ENCODE measurements around the gene TMEM185A. TPM values are rescaled to one million over a fixed set of nuclear protein-coding genes. Genes with fewer than 3 reads are reported as not detected.
"Not testable (repeated sequence)": the region's sequence is repeated elsewhere in the genome, so short reads cannot be mapped to it uniquely, and the experiment has no call there.

TMEM185A gene
- total RNA-seq, 2 experiments from 2014 or later, result 13.0 to 15.2 TPM

DNA sequence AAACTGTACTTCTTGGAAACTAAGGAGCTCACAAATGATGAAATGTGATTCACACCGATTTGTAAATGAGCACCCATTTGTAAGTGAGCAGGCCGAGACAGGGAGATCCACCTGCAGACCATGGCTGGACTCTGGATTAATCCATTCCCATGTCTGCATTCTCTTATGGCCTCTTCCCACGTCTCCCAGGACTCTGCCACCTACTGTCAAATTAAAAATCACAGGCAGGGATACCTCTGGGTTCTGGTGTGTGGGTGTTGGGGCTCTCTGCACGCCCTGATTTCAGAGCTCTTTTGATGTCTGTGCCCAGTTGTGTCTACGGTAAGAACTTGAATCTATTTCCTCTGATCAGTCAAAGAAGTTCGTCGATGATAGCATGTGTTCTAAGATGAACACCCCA, 40.6 kb downstream of the TMEM185A start:
- not testable (repeated sequence) for H3K4me3 Mint-ChIP-seq, H3K9me3 Mint-ChIP-seq, H3K27ac Mint-ChIP-seq, DNase-seq, H3K36me3 Mint-ChIP-seq, H3K27me3 Mint-ChIP-seq, H3K4me1 Mint-ChIP-seq

DNA sequence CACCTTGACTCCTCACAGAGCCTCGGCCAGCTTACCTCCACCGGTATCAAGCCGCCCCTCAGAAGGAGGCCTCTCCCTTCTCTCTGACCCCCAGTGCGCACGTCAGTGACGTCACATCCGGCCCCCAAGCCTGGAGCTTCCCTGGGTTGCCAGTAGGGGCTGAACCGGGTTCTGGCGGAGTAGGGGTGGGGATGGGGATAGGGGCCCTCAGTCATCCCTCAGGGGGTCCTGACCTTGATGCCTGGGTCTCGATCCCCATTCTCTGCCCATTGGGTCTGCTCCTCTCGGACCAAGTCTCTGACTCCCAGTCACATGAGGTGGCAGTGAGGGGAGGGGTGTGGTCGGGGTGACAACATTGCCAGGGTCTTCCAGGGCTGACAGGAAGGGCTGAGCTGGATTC, 44.2 kb downstream of the TMEM185A start, which contains the start of gene MAGEA9B:
Gene MAGEA9B (minus strand): TSS at position 101 of the 400 bp plus-strand sequence. CDS start 4,280 bp downstream, outside the sequence.
- DNase-seq, H3K27ac Mint-ChIP-seq, H3K9me3 Mint-ChIP-seq, H3K36me3 Mint-ChIP-seq, H3K4me3 Mint-ChIP-seq, H3K4me1 Mint-ChIP-seq, H3K27me3 Mint-ChIP-seq: not testable (repeated sequence)

DNA sequence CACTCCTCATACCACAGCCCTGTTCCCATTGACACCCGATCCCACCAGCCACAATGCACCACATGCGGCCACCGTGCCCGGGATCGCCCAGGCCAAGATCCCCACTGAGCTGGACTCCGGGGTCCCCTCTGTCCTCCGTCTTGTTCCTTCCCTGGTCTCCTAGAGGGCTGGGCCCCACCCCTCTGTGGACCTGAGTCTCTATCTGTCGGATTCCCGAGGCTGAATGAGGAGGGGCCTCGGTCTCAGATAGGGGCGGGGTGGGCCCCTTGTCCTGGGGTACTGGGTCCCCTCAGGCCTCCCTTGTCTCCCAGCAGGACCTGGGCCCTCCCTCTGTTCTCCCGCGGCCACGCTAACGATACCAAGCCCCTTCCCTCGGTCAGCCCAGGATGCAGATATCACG, 46.0 kb downstream of the TMEM185A start:
- not testable (repeated sequence) for H3K4me3 Mint-ChIP-seq, H3K9me3 Mint-ChIP-seq, H3K4me1 Mint-ChIP-seq, H3K27me3 Mint-ChIP-seq, H3K36me3 Mint-ChIP-seq, H3K27ac Mint-ChIP-seq, DNase-seq

DNA sequence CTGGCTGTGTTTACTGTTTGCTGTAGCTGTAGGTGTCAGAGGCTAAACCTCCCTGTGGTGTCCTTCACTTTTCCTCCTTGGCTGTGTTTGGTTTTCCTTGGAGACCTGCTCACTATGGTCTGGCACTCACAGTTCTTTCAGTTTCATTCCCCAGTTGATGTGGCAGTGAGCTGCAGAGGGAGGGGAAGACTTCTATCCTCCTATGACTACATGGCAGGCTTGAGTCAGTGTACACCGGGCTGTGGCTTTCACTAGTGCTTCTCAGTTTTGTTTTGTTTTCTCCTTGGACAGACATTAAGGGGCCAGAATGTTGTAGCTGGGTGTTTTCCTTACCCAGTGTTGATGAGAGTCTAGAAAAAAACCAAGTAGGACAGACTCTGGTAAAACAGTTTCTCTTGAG, 58.1 kb downstream of the TMEM185A start:
- DNase-seq, H3K36me3 Mint-ChIP-seq, H3K9me3 Mint-ChIP-seq, H3K4me3 Mint-ChIP-seq, H3K27me3 Mint-ChIP-seq, H3K27ac Mint-ChIP-seq: not testable (repeated sequence)
- H3K4me1 Mint-ChIP-seq, result peaks cover 14% of the 10 kb centered on the region

DNA sequence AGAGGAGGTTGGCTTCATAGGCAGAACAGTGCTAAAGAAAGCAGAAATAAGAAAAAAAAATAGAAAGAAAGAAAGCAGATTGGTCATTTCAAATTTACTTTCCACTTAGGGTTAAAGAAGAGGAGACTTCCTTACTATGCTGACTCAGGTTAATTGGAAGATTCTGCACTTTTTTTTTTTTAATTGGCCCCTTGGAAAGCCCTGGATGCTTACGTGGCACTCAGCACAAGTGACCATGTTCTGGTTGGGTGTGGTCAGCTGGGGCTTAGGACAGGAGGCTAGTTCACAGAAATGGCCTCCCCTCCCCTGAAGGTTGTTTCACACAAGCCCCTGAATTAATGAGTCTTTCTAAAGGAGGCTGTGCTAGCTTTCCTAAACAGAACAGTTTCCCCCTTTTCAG, 58.8 kb downstream of the TMEM185A start:
- Mint-ChIP-seq H3K4me1 (peaks cover 14% of the 10 kb centered on the region), H3K9me3 (no peaks in the 10 kb centered on the region), H3K4me3 (no peak overlapping the region), H3K27ac (peak overlapping the region; percentile 62), H3K27me3 (peaks cover 5% of the 10 kb centered on the region), H3K36me3 (no peaks in the 10 kb centered on the region)
- no peak for DNase-seq

DNA sequence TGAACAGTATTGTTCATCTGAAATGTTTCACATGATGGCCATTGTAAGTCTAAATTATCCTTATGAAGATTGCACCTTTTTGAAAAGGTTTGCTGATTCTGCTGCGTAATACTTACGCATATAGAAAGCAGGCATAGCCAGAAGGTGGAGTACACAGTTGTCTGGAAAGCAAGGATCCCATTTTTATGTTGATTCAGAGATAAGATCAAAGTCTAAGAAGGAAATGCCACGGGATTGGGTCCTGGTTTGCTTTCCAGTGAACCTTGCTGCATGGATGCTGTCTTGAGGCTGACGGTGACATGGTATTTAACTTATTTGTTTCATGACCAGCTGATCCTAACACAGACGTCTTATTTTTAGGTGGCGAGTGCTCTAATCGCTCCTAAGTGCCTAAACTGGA, 59.8 kb downstream of the TMEM185A start:
- H3K4me1 Mint-ChIP-seq, result peaks cover 14% of the 10 kb centered on the region
- H3K36me3 Mint-ChIP-seq, result no peaks in the 10 kb centered on the region
- H3K9me3 Mint-ChIP-seq, result no peaks in the 10 kb centered on the region
- H3K27me3 Mint-ChIP-seq, result peaks cover 5% of the 10 kb centered on the region
- no peak overlapping the region for H3K4me3 Mint-ChIP-seq
- no peak overlapping the region for H3K27ac Mint-ChIP-seq
- DNase-seq, result no peak

DNA sequence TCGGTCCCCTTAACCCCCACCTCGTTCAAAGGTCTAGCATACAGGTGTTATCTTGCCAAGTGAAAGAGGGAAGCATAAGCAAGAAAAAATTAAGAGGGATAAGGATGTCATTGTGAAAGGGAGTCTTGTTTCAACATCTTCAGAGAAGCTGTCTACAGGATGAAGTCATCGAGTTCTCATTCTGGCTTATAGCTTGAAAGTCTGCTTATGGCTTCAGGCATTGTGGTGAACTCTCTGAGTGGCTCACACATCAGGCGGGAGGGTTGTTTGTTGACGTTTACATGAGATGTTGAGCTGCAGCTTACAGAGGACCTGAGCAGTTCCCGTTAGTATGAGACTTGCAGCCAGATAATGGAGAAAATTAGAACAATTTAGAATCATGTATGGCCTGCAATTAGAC, 60.9 kb downstream of the TMEM185A start:
- Mint-ChIP-seq H3K27ac (no peak overlapping the region), H3K4me3 (no peak overlapping the region), H3K36me3 (no peaks in the 10 kb centered on the region), H3K4me1 (peaks cover 14% of the 10 kb centered on the region), H3K27me3 (peaks cover 5% of the 10 kb centered on the region), H3K9me3 (no peaks in the 10 kb centered on the region)
- DNase-seq, result no peak

DNA sequence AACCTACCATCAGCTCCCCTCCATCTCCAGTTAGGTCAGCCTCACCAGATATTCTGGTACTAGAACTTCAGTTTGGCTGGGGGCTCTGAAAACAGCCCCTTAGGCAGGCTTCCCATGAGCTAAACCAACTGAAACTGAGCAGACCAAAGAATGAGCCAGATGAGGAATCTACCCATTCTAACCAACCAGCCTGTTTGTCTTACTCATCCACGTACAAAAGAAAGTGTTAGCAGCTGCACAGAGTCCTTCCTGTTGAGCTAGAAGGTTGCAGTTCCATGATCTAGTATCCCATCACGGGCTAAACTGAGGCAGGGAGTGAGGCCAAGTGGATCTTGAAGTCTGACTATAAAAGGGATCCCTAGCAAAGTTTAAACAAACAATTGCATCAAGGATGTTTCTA, 61.8 kb downstream of the TMEM185A start:
- H3K27ac Mint-ChIP-seq, result no peak overlapping the region
- no peaks in the 10 kb centered on the region for H3K36me3 Mint-ChIP-seq
- no peaks in the 10 kb centered on the region for H3K9me3 Mint-ChIP-seq
- no peak for DNase-seq
- H3K4me3 Mint-ChIP-seq, result no peak overlapping the region
- peaks cover 5% of the 10 kb centered on the region for H3K27me3 Mint-ChIP-seq
- H3K4me1 Mint-ChIP-seq, result peaks cover 14% of the 10 kb centered on the region

DNA sequence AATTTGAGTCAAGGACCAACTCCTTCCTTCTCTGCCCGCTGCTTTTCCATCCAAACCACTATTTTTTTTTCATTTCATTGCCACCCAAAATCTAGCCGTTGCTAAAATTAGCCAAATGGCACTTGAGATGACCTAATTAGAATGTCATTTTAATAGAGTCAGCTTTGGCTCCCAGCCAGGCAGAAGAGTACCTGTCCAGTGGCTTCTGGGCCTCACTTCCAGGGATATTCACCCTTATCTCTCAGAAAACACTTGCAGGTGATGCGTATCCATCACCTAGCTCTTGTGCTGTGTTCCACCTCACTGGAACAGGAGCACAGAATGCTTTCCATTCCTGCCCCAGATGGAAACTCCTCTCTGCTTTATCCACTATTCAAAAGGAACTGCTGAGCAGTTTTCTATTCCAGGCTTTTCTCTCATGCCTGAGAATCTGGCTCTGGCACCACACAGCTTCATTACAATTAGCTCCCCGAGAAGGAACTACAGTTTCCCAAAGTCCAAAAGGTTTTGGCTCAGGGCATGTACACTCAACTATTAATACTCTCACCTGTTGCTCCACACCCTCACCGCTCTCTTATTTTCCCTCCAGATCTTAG, 62.8 kb downstream of the TMEM185A start:
- H3K27me3 Mint-ChIP-seq, result peaks cover 5% of the 10 kb centered on the region
- H3K27ac Mint-ChIP-seq, result no peak overlapping the region
- no peak for DNase-seq
- H3K4me3 Mint-ChIP-seq, result no peak overlapping the region
- H3K4me1 Mint-ChIP-seq, result peaks cover 14% of the 10 kb centered on the region
- no peaks in the 10 kb centered on the region for H3K9me3 Mint-ChIP-seq
- no peaks in the 10 kb centered on the region for H3K36me3 Mint-ChIP-seq

DNA sequence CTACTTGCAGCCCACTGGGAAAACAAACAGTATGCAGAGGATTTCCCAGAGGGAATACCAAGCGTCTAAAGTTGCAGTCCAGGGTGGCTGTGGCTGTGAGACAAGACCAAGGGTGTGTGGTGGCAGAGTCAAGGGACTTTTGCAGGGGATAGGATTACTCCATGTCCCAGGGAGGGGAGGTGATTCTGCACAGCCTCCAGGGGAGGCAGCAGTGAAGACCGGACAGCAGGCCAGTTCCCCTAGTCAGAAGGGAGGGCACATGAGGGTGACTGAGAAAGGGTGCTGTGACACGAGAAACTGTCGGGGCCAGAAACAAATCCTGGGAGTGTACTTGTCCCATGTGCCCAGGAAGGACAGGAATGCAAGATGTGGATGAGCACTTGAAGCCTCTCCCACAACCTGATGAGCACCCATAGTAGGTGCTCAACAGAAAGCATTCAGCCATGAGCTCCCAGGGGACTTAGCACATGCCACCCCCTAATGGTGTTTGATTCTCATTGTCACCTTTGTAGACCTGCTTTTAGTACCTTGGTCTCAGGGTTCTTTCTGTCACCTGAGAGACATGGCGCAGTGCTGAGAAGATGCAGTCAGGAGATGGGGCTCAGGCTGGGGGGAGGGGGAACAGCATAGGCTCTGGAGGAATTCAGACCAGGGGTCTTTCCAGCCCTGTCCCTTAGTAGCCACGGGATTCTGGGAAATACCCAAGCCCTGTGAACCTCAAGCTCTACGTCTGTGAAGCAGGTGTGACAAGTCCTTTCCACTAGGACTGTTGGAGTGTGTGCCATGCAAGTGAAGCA, 63.8 kb downstream of the TMEM185A start:
- Mint-ChIP-seq H3K36me3 (no peaks in the 10 kb centered on the region), H3K27ac (no peak overlapping the region), H3K4me3 (no peak overlapping the region), H3K27me3 (peaks cover 5% of the 10 kb centered on the region), H3K9me3 (no peaks in the 10 kb centered on the region), H3K4me1 (peaks cover 11% of the 10 kb centered on the region)
- DNase-seq, result no peak

DNA sequence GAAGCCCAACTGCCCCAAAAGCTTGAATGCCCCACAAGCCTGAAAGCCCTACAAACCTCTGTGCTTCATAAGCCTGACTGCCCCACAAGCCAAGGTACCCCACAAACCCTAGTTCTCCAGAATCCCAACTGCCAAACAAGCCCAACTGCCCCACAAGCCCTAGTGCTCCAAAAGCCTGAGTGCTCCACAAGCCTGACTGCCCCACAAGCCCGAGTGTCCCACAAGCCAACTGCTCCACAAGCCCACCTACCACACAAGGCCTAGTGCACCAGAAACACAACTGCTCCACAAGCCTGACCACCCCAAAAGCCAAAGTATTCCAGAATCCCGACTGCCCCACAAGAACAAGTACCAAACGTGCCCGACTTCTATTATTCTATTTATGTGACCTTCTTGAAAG, 68.2 kb downstream of the TMEM185A start:
- no peak overlapping the region for H3K4me3 Mint-ChIP-seq
- no peaks in the 10 kb centered on the region for H3K4me1 Mint-ChIP-seq
- no peak overlapping the region for H3K27ac Mint-ChIP-seq
- H3K9me3 Mint-ChIP-seq, result no peaks in the 10 kb centered on the region
- DNase-seq, result no peak
- H3K27me3 Mint-ChIP-seq, result no peaks in the 10 kb centered on the region
- H3K36me3 Mint-ChIP-seq, result no peaks in the 10 kb centered on the region

DNA sequence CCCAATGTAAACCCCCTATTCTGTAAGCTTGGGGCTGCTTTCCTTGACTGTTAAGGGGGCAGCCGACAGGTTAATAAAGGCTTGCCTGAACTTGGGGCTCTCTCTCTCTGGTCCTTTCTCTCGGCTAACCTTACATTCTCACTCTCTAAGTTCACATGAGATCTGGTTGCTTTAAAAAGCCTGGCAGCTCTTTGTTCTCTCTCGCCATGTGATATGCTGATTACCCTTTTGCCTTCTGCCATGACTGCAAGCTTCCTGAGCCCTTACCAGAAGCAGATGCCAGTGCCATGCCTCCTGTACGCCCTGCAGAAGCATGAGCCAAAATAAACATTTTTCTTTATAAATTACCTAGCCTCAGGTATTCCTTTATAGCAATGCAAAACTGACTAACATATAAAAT, 76.3 kb downstream of the TMEM185A start:
- H3K36me3 Mint-ChIP-seq, H3K4me3 Mint-ChIP-seq, H3K4me1 Mint-ChIP-seq, H3K27ac Mint-ChIP-seq, H3K27me3 Mint-ChIP-seq, H3K9me3 Mint-ChIP-seq, DNase-seq: not testable (repeated sequence)

DNA sequence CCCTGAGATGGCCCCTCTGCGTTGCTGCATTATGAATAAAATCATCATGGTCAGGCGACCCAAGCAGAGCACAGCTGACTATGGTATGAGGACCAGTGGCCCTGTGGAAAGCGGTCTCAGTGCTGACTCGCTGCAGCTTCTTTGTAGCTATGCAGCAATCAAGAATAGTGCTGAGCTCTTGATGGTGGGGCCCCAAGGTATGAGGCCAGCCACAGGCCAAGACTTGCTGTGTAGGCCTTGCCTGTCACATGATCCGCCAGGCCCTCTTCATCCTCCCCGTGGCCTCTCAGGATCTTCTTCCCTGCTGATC, 79.7 kb downstream of the TMEM185A start:
- H3K27ac Mint-ChIP-seq, H3K4me1 Mint-ChIP-seq, H3K27me3 Mint-ChIP-seq, DNase-seq, H3K36me3 Mint-ChIP-seq, H3K4me3 Mint-ChIP-seq, H3K9me3 Mint-ChIP-seq: not testable (repeated sequence)

DNA sequence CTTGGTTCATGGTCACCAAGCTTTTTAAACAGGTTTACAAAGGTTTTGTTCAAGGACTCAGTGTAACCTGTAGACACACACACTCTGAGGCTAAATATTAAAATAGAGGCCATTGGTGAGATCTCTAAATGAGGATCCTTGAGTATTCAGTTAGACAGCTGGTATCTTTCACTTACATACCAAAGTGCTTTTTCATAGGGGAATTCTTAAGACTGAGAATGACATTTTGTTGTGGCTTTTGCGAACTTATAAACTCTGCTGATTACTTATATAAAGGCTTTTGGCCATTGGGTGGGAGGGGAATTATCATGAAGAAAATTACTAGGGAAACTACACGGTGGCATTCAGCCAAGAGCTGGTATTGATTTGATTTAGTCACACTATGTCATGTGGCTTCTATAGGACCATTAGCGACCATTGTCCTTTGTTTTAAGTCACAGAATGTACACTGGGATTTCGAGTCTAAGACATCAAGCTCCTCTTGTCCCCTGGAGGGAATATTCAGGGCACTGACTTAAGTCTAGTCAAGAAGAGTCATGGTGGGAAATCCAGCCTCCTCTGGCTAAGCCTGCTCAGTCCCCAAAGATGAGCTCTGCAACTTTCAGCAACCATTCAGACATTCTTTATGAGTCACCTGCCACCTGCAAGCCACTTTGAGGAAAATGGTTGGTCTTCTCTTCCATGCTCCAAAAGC, 80.2 kb downstream of the TMEM185A start:
- H3K27me3 Mint-ChIP-seq, H3K4me1 Mint-ChIP-seq, H3K9me3 Mint-ChIP-seq, H3K36me3 Mint-ChIP-seq, DNase-seq, H3K27ac Mint-ChIP-seq, H3K4me3 Mint-ChIP-seq: not testable (repeated sequence)

DNA sequence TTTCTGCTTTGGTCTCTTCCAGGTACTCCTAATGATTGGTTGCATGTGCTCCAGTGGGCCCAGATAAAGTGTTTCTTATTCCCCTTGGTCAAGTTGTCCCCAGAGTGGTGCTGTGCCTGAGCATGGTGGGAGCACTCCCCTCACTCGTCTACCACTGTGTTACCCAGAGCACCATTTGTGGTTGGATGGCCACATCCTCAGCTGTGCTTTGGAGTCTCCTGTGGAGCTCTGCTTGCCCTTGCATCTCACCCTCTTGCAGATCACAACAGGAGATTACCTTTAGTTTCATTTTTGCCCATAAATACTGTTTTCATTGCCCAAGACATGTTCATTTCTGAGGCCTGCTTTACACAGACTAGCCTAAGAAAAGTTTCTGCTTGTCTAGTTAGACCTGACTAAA, 81.1 kb downstream of the TMEM185A start:
- DNase-seq, H3K27ac Mint-ChIP-seq, H3K9me3 Mint-ChIP-seq, H3K4me3 Mint-ChIP-seq, H3K27me3 Mint-ChIP-seq, H3K36me3 Mint-ChIP-seq, H3K4me1 Mint-ChIP-seq: not testable (repeated sequence)

DNA sequence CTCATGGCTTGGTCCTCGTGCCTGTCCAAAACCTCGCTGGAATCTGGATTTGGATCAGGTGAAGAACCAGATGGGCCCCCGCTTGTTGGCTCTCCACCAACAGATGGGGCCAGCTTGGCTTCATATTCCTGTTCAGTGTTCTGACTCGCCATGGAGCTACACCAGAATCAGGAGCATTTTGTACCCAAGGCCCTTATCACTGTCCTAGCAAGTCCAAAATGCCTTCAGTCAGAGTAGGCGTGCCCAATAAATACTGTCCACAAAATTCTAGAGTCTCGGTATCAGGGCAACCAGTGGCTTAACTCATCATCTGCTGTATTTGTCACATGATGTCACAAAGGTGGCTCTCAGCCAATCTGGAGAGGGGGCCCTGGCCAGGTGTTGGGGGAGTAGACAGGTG, 81.9 kb downstream of the TMEM185A start, which contains the start of gene HSFX3:
Gene HSFX3 (minus strand): TSS at position 224 of the 400 bp plus-strand sequence. CDS start 72 bp downstream, at position 152.
- not testable (repeated sequence) for H3K27me3 Mint-ChIP-seq, H3K4me1 Mint-ChIP-seq, H3K9me3 Mint-ChIP-seq, H3K36me3 Mint-ChIP-seq, DNase-seq, H3K4me3 Mint-ChIP-seq, H3K27ac Mint-ChIP-seq
